Mesothelial cell of epicardium (in vitro differentiated cells): ENCODE data around the gene TAF1L. TPM values are rescaled to one million over a fixed set of nuclear protein-coding genes. Genes with fewer than 3 reads are reported as not detected.

Experiments
- DNase-seq, 2 experiments: peaks; one replicate each; pipeline ENCODE4 v3.0.0; 2021; ENCODE audit warnings: low spot score in 2 of 2; ENCODE audit not compliant: unreplicated experiment in 2 of 2
- H3K27ac Mint-ChIP-seq: 2 replicates; pipeline ENCODE4 v1.8.0; 2021; ENCODE audit warnings: mixed read lengths
- H3K27me3 Mint-ChIP-seq: 2 replicates; pipeline ENCODE4 v1.8.0; 2021; ENCODE audit warnings: low read depth, mixed read lengths
- H3K36me3 Mint-ChIP-seq: 2 replicates; pipeline ENCODE4 v1.8.0; 2021; ENCODE audit warnings: mixed read lengths
- H3K4me1 Mint-ChIP-seq: 2 replicates; pipeline ENCODE4 v1.8.0; 2021; ENCODE audit warnings: mixed read lengths
- H3K4me3 Mint-ChIP-seq: 2 replicates; pipeline ENCODE4 v1.8.0; 2021; ENCODE audit warnings: mild to moderate bottlenecking, moderate library complexity, mixed read lengths
- H3K9me3 Mint-ChIP-seq: 2 replicates; pipeline ENCODE4 v1.8.0; 2021; ENCODE audit warnings: mixed read lengths
- total RNA-seq: library from RNA; stranded (reverse); gene quantifications from 3 replicates; pipeline ENCODE4 v1.2.1, GENCODE V29; 2021
- TF ChIP-seq, protein P1 (sequence below): fragments of 200-600 bp; sonication (generic); IDR thresholded peaks from one replicate; pipeline ENCODE4 v1.5.0; 2021; ENCODE audit warnings: antibody characterized with exemption; ENCODE audit not compliant: unreplicated experiment

TAF1L gene
- total RNA-seq, 1 donor from 2014 or later = not detected

- TF ChIP-seq, protein P1, sequence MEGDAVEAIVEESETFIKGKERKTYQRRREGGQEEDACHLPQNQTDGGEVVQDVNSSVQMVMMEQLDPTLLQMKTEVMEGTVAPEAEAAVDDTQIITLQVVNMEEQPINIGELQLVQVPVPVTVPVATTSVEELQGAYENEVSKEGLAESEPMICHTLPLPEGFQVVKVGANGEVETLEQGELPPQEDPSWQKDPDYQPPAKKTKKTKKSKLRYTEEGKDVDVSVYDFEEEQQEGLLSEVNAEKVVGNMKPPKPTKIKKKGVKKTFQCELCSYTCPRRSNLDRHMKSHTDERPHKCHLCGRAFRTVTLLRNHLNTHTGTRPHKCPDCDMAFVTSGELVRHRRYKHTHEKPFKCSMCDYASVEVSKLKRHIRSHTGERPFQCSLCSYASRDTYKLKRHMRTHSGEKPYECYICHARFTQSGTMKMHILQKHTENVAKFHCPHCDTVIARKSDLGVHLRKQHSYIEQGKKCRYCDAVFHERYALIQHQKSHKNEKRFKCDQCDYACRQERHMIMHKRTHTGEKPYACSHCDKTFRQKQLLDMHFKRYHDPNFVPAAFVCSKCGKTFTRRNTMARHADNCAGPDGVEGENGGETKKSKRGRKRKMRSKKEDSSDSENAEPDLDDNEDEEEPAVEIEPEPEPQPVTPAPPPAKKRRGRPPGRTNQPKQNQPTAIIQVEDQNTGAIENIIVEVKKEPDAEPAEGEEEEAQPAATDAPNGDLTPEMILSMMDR = peak; percentile 94
- no peak overlapping the region for H3K27ac Mint-ChIP-seq
- DNase-seq = peak; percentile 34 to 83
- peaks cover 5% of the 10 kb centered on the region for H3K4me1 Mint-ChIP-seq
- H3K9me3 Mint-ChIP-seq = no peaks in the 10 kb centered on the region
- no peaks in the 10 kb centered on the region for H3K36me3 Mint-ChIP-seq
- H3K27me3 Mint-ChIP-seq = peaks cover 33% of the 10 kb centered on the region
- H3K4me3 Mint-ChIP-seq = no peak overlapping the region
Measured at GRCh38 chr9:32579706-32580331, 55.6 kb downstream of the TAF1L start.

Other genes starting within 250 kb of the TAF1L start
- 16.4 to 19.1 TPM (median 16.6 TPM) in 3 replicates for gene RIGI, start 109.5 kb downstream of the TAF1L start, total RNA-seq
- 8.3 to 11.1 TPM (median 9.5 TPM) in 3 replicates for gene SMIM27, start 83.3 kb downstream of the TAF1L start, total RNA-seq
- gene TOPORS, start 83.1 kb downstream of the TAF1L start, total RNA-seq = 21.9 to 23.3 TPM (median 22.8 TPM) in 3 replicates
- 36.7 to 38.4 TPM (median 36.9 TPM) in 3 replicates for gene NDUFB6, start 62.5 kb downstream of the TAF1L start, total RNA-seq
- gene TMEM215, start 147.9 kb upstream of the TAF1L start, total RNA-seq = 0.07 TPM in 1 of 3 replicates, not detected in the others